HT1080 (cell line): ENCODE data around the gene PRSS53. TPM values are rescaled to one million over a fixed set of nuclear protein-coding genes. Genes with fewer than 3 reads are reported as not detected.
A peak's percentile ranks its signal among the peaks of the same experiment; 100 is the strongest.
"Not testable (repeated sequence)": the region's sequence is repeated elsewhere in the genome, so short reads cannot be mapped to it uniquely, and the experiment has no call there.

Source experiments
- DNase-seq: peaks from one replicate; pipeline ENCODE4 v3.0.0-alpha.2; 2015; ENCODE audit warnings: low read depth
- total RNA-seq: library from RNA; depleted of rRNA; stranded (reverse); fragments of >200 nt; shearing (Covaris generic); gene quantifications from 2 replicates; pipeline ENCODE4 v1.2.3, GENCODE V29; 2014

The PRSS53 gene
- total RNA-seq, 1 experiment from 2014 or later: 0.72 TPM

DNA sequence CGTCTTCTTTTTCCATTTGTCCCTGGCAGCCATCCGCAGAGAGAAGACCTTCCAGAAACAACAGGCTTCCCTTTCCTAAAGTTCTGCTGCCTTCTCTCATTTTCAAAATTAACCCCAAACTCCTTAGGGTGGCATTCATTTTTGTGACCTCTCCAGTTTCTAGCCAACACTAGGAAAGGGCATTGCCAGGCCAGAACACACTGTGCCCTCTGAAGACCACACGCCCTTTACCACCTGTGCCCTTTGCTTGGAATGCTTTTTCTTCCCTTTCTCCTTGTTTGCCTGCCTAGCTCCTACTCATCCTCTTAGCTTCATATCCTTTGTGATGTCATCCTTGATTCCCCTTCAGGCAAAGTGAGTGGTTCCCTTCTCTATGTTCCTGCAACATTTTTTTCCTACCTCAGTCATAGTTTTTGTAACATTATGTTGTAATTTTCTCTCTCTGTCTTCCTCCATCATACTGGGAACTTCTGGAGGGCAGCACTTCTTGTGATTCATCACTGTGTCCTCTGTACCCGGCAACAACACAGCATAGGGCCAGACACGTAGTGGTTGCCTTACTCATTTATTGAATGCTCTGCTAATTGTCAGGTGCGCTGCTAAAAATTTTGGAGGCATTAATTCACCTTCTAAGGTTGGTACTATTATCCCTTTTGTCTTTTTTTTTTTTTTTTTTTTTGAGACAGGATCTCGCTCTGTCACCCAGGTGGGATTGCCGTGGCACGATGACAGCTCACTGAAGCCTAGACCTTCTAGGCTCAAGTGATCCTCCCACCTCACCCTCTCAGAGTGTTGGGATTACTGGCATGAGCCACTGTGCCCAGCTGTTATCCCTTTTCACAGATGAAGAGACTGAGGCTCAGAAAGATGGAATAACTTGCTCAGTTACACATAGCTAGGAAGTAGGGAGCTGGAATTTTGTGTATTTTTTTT lies 29.7 kb upstream of the PRSS53 start:
- no peak for DNase-seq

DNA sequence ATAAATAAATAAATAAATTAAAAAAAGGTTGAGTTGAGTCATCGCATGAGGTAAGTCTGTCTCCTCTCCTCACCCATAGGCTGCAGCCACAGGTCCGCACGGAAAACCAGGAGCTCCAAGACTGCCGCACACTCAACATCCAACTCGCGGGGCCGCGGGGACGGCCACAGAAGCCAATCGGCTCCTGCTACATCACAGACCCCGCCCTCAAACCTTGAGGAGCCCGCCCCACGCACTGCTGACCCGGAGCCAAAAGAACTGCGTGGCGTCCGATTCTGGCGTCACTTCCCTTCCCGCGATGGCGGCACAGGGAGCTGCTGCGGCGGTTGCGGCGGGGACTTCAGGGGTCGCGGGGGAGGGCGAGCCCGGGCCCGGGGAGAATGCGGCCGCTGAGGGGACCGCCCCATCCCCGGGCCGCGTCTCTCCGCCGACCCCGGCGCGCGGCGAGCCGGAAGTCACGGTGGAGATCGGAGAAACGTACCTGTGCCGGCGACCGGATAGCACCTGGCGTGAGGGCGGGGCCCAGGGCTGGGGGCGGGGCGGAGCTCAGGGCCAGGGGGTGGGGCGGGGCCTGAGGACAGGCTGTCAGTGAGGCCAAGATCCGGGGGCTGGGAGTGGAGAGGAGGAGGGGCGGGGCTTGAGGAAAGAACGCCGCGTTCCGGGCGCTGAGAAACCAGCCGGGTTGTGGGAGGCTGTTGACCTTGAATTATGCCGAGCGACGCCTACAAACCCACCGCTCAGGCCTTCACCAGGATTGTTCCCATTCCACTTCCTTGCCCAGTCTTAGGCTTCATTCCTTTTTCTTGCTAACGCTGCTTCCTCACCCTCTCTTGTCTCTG lies 28.9 kb upstream of the PRSS53 start, which contains the start of gene KAT8:
KAT8 (plus strand) TSS at position 281 of the 839 bp plus-strand sequence; CDS start at position 299, 18 bp downstream.
- peak; percentile 97 for DNase-seq

DNA sequence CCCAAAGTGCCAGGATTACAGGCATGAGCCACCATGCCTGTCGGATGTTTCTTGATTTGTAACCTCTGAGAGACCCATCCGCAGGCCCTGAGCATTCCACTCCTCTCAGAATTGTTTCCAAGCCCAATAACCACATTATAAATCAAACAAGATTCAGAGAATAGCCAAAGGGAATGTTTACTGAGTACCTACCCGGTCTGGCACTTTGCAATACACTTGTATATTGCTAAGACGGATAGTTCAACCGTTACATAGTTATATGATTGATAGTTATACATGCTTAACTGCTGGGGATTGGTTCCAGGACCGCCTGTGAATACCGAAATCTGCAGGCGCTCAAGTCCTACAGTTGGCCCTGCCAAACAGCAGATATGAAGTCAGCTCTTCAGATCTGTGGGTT lies 25.7 kb upstream of the PRSS53 start:
- no peak for DNase-seq

DNA sequence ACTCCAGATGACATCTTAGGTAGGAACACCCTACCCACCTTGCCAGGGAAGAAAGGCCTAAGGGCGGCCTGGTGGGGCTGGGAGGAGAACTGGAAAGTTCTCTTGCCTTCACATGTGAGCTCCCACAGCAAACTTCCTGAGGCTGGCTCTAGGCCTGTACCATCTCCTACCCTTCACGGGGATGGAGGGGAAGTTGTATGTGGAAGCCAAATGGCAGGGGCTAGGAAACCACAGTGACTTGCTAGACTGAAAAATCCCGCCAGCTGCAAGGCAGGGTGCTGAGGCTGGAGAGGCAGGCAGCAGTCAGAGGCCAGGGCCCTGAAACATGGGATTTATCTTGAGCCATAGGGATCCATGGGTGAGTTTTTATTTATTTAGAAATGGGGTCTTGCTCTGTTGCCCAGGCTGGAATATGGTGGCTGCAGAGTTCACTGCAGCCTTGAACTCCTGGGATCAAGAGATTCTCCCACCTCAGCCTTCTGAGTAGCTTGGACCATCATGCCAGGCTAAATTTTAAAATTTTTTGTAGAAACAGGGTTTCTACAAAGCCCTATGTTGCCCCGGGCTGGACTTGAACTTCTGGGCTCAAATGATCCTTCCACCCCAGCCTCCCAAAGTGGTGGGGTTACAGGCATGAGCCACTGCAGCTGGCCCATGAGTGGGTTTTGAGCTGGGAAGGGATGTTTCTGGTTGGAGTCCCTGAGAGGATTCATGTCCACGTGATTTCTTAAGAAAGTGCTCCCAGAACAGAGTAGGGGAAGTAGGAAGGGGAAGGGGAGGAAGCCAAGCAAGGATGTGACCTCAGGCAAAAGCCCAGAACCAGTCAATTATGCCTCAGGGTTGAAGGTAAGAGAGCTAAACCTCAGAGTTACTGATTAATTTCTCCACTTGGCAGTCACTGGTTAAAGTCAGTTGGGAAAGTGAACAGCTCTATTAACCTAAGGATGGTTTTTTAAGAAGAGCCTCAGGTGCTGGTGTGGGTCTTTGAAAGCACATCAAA lies 24.7 kb upstream of the PRSS53 start:
- DNase-seq: no peak

DNA sequence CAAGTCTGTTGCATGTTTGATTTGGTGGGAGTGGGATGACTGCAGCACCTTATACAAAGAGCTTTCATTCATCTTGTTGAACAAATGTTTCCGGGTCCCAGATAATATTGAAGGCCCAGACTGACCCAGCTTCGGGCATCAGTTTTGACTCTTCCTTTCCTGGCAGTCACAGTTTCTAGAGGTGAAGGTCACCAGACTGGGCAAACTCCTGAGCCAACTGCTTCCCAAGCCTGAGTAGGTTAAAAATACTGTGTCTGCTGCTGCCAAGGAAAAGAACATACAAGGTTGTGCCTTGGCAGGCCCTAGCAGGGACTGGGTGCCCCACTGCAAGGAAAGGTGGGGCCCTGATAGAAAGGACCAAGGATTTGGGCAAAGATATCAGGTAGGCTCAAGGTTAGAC lies 24.0 kb upstream of the PRSS53 start:
- DNase-seq: no peak

DNA sequence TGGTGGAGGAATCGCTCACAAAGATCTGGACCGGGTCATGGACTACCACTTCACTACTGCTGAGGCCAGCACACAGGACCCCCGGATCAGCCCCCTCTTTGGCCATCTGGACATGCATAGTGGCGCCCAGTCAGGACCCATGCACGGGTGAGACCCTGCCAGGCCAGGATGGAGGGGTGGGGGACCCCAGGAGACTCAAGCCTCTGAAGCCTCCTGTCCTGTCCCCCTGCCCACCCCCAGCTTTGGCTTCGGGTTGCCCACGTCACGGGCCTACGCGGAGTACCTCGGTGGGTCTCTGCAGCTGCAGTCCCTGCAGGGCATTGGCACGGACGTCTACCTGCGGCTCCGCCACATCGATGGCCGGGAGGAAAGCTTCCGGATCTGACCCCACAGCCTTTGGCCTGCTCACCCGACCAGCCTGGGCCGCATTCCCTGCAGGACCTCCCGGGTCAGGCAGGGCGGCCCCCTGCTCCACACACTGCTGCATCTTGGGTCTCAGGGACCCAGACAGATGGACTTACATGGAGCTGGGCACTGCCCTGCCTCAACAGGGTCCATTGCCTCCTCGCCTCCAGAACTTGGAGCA lies 23.2 kb upstream of the PRSS53 start:
- DNase-seq: no peak

DNA sequence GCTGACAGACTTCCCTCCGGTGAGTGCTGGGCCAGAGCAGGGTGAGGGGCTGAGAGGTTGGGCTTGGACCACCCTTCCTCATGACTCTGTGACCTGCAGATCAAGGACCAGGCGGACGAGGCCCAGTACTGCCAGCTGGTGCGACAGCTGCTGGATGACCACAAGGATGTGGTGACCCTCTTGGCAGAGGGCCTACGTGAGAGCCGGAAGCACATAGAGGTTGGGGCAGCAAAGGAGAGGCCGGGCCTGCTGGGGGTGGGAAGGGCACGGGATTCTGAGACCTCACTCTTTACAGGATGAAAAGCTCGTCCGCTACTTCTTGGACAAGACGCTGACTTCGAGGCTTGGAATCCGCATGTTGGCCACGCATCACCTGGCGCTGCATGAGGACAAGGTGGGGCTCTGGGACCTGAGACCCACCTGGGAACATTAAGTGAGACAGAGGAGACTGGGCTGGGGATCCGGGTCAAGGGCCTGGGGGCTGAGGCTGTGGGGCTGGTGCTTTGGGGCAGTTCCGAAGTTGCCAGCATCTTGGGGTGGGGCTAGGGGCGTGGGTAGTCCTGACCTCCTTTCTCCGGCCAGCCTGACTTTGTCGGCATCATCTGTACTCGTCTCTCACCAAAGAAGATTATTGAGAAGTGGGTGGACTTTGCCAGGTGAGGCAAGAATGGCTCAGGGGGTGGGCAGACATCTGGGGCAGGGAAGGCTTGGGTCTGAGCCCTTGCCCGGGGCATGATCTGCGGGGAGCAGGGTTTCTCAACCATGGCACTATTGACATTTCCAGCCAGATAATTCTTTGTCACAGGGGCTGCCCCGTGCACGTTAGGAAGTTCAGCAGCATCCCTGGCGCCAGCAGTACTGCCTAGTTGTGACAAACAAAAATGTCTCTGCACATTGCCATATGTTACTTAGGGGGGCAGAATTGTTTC lies 21.6 kb upstream of the PRSS53 start:
- no peak for DNase-seq

DNA sequence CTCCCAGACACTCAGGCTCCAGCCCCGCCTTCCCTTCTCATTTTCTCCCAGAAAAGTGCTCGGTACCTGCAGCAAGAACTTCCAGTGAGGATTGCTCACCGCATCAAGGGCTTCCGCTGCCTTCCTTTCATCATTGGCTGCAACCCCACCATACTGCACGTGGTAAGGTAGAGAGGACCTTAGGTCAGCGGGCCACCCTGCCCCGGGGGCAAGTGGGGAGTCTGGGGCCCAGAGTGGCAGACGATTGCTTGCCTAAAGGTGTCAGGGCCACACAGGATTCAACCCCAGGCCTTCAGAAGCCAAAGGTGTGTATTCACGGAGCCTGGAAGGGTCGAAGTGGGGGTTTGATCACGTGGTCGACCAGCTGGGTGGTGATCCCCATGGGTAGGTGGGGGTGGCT lies 20.9 kb upstream of the PRSS53 start:
- no peak for DNase-seq

DNA sequence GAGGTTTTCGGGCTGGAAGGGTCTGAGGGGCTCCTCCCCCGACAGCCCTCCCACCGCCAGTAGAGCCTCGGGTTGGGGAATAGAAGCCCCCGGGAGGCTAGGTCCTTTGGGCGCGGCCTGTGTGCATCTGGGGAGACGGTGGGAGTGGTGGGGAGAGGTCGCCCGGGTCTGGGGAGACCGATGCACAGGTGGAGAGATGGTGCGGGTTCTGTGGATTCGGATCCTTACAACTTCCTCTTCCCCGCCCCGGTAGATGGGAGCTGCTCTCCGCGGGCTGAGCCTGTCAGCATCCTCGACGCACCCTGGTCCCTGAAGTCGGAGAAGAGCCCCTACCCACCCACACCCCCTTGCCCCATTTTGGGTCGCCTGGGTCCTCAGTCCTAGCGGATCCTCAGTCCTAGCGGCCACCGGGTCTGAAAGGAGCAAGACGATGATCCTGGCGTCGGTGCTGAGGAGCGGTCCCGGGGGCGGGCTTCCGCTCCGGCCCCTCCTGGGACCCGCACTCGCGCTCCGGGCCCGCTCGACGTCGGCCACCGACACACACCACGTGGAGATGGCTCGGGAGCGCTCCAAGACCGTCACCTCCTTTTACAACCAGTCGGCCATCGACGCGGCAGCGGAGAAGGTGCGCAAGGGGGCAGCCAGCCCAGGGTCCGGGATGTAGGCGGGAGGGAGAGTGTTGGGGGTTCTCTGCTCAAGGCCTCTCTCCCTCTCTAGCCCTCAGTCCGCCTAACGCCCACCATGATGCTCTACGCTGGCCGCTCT lies 20.2 kb upstream of the PRSS53 start:
- DNase-seq: no peak

DNA sequence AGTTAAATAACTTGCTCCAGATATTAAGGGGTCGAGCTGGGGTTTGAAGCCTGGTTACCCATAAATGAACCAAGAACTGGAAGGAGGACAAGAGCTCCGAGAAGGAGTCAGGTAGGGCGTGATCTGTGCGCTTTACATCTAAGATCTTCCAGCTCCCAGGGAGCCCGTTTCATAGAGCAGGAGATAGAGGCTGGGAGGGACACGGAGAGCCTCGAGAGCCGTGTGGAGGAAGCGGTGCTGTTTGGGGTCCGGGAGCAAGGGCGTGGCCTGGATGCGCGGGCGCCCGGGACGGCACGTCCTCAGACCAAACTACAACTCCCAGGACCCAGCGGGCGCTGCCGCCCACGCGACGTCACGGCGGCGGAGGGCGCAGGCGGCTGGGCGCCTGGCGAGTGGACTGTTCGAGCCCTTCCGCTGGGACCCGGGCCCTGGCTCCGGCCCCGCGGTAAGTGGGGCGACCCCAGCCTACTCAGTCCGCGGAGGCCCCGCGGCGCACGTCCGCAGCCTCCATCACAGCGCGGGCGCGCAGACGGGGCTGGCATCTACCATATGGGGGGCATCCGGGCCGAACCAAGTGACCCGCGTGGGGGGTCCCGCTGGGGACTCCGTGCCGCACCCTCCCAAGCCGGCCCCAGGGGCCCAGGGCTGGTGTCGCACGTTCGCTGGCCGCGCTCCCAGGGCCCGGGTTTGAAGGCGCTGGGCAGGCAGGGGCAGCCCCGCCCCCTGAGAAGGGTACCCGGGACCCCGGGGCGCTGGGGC lies 19.5 kb upstream of the PRSS53 start, which contains the start of gene BCKDK:
BCKDK (plus strand) TSS at position 352 of the 759 bp plus-strand sequence. CDS start 838 bp downstream, outside the sequence.
- DNase-seq: peak; percentile 74

DNA sequence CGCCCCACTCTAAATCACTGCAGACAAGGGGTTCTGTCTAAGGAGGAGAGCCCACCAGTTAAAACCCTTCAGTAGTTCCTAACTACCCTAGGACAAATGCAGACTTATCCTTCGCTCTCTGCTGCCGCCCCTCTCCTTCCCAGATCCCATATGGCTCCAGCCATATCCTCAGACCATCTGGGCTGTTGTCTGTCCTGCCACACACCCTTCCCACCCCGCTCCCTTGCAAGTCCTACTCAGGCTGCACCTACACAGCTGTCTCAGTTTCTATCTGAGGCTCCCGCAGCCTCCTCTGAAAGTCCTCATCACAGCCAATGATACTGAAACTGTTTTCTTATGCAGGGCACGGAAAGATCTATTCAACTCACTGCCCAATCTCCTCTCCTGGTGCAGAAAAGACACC lies 18.7 kb upstream of the PRSS53 start:
- DNase-seq: no peak

DNA sequence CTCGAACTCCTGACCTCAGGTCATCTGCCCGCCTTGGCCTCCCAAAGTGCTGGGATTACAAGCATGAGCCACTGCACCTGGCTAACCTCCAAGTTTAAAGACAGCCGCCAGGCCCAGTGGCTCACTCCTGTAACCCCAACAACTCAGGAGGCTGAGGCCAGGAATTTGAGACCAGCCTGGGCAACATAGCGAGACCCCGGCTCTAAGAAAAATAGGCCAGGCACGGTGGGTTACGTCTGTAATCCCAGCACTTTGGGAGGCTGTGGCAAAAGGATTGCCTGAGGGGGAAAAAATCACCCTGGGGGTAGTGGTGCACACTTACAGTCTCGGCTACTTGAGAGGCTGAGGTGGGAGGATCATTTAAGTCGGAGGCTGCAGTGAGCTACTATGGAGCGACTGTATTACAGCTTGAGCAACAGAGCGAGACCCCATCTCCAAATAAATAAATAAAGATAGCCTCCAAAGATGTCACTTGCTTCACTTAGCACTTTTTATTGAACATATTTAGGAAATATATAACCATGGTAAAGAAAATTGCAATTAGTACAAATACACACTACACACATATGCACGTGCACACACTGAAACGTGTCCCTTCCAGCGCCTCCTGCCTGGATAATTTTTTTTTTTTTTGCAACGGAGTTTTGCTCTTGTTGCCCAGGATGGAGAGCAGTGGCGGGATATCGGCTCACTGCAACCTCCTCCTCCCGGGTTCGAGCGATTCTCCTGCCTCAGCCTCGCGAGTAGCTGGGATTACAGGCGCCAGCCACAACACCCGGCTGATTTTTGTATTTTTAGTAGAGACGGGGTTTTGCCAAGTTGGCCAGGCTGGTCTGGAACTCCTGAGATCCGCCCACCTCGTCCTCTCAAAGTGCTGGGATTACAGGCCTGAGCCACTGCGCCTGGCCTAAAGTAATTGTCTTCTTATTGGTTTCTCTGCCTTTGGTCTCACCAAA lies 18.0 kb upstream of the PRSS53 start:
- no peak for DNase-seq

DNA sequence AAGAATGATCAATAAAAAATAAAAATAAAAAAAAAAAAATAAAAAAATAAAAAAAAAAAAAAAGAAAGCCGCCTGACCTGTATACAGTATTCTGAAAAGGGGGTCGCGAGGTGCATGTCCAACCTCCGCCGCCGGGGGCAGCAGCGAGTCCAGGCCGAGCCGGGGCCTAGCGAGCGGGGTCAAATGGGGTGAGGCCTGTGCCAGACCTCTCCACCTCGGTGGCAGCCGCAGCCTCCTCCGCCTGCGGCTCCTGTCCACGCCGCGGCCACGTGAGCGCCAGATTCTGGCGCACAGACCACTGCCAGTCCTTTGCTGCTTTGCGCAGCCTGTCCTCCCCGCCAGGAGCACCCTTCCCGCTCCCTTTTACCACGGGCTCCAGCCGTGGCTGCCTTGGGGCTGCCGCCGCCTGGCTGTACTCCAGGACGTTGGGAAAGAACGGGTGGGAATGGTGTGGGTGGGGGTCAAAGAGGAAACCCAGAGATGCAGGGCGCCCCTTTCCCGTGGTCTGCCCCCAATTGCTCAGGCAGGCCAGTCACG lies 17.0 kb upstream of the PRSS53 start:
- peak; percentile 40 for DNase-seq

DNA sequence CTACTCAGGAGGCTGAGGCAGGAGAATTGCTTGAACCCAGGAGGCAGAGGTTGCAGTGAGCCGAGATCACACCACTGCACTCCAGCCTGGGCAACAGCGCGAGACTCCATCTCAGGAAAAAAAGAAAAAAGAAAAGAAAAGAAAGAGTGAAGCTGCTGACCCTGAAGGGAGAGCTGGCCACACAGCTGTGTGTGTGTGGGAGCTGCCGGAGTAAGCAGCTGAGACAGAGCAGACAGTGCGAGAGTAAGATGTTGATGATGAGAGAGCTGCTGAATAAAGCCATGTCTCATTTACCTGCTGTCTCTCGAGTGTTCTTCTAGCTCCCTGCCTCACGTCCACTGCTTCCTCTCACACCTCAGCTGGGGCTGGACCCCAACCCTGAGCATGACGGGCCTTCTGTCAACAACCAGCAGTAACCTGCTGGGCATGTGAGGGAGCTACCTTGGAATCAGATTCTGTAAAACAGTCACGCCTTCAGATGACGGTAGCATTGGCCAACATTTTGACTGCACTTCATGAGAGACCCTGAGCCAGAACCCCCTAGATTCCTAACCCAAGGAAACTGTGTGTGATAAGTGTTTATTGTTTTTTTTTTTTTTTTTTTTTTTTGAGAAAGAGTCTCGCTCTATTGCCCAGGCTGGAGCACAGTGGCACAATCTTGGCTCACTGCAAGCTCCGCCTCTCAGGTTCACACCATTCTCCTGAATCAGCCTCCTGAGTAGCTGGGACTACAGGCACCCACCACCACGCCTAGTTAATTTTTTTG lies 12.3 kb upstream of the PRSS53 start:
- not testable (repeated sequence) for DNase-seq

DNA sequence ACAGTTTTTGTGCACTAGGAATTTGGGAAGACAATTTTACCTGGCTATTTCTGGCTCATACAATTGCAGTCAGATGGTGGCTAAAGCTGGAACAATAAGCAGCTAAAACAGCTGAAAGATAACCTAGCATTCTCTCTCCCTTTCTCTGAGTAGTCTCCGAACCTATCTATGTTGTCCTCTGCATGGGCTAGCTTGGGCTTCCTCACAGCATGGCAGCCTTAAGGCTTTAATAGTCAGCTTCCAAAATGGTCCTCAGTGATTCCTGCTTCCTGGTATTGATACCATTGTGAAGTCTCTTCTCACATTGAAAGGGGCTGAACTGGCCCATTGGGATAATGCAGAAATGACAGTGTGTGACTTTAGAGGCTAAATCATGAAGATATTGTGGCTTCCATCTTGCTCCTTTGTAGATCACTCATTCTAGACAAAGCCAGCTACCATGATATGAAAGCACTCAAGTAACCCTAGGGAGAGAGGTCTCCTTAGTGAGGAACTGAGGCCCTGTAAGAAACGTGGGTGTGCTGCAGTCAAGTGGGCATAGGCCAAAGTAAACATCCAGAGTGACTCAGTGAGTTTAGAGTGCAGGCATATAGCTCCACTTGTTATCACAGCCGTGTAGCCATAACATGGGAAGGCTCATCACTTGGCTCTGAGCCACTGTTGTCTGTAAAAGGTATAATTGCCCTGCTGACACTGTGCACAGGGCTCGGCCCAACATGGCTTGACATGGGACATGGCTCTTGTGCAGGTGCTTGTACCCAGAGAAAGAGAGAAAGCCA lies 11.3 kb upstream of the PRSS53 start:
- DNase-seq: peak; percentile 49
